ENCODE results near the gene PDE10A.

Gene PDE10A

DNA sequence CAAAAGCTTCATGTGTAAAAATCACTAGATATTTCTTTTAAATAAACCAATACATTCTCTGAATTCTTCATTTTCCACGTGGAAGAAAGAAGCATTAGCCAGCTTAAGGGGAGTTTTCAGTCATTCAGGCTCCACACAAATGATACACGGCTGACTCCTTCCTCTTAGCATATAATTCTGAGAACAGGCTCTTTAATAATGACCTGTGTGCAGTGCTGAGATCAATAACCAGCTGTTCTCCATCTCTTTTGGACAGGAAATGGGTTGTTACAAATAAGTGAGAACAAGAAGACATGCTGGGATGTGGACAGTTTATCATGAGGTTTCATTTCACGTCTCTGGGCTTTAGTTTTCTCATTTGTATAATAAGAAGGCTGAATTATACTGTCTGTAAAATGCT, 206.8 kb downstream of the PDE10A start:
- DNase-seq, result no peak

DNA sequence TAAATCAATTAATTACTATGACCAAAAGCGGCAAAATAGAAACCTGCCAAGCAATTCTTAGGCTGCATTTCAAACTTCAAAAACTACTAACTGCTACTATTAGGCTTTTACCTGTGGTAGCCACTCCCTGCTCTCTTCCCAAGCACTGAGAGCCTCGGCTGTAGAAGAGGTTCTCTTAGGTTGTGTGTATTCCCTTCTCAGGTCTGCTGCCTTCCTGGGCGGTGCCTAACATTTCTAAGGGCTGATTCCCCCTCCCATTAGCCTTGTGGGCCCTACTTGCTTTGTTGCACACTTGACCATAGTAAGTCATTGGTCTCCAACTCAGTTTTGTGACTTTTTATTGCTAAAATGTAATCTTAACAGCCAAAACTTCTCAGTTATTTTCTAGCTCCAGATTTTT, 207.6 kb downstream of the PDE10A start:
- no peak for DNase-seq

DNA sequence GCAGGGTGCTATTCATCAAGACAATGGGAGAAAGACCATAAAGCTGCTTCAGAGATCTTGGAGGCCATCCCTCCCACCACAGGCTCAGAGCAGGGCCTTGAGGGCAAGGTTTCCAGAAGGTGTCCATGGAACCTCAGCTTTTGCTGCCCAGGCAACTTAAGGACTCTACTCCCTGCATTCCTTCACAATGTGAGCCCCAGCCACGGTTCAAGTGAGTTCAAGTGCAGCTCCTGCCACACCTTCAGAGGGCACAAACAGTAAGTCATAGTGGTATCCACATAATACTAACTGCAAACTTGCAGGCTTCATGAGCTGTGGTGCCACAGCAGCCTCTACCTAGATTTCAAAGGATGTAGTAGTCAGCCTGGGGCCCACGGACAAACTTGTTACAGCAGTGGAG, 209.6 kb downstream of the PDE10A start:
- DNase-seq, result no peak

DNA sequence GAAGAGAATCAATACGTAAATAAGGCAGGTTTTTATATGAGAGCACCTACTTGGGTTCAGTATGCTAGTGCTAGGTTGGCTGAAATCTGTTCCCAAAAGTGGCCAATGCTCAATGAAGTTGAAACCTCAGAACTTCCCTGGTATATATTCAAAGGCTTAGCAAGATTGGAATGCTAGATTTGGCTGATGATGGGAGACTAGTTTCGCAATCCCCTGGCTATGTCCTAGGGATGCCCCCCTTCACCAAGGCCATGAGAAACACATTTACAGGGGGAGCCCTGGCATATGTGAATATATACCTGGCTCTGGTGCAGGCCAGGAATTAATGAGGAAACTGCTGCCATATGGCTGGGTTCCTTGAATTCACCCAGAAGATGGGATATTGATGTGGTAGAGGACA, 211.2 kb downstream of the PDE10A start:
- no peak for DNase-seq

DNA sequence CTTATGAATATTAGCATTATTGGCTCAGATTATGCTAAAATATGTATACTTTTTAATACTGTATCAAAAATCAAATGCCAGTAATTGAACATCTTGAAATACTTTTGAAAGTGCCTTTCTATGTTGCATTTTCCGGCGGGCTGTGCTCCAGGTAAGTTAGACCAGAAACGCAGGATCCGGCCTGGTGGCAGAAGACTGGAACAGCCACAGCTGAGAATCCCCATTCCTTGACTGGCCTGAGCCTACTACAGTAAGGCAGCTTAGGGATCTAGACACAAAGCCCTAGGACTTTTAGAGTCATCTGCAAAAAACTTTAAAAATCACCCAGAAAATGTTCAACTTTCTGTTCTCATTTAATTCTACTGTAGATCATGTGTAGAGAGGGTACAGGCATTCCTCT, 214.8 kb downstream of the PDE10A start:
- DNase-seq, result no peak

DNA sequence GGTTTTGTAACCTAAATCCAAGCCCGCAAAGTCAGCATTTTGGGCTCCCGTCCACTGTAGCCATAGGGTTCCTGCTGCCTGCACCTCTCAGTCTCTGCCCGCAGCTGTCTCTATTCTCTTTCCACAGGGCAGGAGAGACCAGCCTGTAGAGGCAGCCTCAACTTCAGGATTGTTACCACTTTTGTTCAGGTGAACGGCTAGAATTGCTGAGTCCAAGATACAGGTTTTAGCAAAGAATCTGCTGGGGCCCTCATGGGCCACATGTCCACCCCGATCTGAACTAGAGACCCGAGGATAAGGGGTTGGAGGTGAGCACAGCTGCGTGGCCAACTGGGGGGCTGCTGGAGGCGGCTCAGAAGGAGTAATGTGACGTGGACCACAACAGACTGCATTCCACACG, 215.9 kb downstream of the PDE10A start:
- DNase-seq, result no peak

DNA sequence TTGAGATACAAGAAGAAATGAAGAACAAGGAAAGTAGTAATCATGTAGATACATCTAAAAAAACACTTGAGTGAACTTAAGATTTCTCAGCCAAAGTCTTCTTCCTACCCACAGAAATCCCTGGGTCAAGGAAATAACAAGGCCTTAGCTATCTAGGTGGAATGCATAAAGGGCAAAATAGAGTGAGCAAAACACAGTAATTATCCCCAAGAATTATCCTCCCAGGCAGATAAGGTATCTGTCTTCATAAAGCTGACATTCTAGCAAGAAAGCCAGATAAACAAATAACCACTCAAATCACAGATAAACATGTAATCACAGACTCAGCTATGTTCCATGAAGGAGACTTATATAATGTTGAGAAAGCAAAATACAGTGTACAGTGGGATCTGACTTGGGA, 216.7 kb downstream of the PDE10A start:
- DNase-seq, result no peak

DNA sequence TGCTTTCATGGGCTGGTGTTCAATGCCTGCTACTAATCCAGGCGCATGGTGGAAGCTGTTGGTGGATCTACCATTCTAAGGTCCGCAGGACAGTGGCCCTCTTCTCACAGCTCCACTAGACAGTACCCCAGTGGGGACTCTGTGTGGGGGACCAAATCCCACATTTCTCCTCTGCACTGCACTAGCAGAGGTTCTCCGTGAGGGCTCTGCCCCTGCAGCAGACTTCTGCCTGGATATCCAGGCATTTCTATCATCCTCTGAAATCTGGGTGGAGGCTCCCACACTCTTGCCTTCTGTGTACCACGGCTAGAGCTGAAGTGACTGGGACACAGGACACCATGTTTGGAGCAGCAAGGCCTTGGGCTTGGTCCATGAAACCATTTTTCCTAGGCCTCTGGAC, 219.6 kb downstream of the PDE10A start:
- DNase-seq, result no peak

DNA sequence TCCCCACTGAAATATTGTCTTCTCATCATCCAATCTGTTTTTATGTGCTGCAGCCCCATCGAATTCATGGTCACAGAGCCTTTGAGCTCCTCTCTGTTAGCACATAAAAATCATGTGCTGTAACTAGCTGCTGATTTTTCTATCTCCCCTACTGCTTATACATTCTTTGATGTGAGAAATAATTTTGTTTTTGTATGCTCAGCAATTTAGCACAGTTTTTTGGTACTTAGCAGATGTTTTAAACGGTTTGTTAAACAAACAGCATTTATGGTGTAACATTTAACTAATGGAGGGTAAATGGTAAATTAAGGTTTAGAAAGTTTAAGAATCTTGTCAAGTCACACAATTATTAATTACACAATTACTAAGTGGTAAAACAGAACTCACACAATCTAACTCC, 221.9 kb downstream of the PDE10A start:
- no peak for DNase-seq

DNA sequence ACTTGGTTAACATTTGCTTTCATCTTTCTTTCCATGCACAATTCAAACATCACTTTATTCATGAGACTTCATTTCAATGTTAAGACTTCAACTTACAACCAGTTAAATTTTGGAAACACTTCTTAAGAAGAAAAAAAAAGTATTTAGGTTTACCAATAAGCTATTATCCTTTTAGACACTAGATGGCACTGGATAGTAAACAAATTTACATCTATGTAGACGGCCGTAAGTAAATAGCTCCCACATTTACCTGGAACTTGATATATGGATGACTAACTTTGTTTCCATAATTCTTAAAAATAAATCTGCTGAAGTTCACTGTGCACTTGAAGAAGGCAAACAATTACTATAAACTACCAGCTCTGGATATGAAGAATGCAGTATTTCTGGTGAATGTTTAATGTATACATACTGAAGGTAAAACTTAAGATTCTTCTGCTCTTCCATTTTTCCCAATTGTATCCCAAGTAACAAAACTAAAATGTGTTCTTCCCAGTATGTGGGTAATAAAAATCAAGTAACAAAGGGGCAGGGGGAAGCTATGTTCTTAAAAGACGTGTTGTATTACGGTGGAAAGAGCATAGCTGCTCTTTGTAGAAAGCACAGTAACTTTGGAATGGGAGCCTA, 223.0 kb downstream of the PDE10A start:
- no peak for DNase-seq

DNA sequence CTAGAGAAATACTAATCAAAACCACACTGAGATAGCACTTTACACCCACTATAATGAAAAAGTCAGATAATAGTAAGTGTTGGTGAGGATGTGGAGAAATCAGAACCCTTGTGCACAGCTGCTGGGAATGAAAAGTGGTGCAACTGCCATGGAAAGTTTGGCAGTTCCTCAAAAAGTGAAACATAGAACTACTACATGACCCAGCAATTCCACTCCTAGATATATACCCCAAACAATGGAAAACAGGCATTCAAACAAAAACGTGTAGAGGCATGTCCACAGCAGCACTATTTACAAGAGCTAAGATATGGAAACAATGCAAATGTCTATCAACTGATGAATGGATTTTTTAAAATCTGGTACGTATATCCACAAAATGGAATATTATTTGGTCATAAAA, 236.1 kb downstream of the PDE10A start:
- DNase-seq, result no peak

DNA sequence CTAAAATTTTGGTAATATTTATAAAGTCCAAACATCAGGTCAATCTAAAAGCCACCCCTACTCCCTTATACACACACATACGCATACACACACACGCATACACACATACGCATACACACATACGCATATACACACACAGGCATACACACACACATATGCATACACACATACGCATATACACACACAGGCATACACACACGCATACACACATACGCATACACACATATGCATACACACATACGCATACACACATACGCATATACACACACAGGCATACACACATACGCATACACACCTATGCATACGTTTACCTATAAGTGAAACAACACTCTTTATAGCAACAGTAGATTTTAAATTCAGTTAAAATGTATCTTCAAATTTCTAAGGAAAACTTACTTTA, 240.8 kb downstream of the PDE10A start:
- DNase-seq, result no peak

DNA sequence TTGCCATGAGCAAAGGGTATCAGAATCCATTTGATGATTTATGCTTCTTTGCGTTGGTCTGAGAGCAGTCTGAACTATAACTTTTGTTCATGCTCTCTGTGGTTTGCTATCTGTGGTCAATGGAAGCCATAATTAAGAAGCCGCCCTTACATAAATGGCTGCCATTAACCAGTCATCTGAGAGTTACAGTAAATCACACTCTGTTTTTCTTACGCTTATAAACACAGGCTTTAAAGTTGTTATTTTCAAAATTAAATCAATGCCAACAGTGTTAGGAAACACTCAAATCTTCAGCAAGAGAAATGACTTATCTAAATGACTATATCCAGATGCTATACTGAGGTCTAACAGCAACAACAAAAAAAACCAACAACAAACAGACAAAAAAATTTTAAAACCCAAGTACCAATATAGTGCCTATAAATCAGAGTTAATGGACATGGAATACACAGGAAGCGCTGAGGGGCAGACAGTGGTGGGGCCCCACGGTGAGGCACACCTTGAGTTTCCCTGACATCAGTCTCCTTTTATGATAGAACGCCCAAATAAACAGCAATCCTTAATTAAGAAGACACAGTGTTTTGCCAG, 245.7 kb downstream of the PDE10A start:
- DNase-seq, result no peak

DNA sequence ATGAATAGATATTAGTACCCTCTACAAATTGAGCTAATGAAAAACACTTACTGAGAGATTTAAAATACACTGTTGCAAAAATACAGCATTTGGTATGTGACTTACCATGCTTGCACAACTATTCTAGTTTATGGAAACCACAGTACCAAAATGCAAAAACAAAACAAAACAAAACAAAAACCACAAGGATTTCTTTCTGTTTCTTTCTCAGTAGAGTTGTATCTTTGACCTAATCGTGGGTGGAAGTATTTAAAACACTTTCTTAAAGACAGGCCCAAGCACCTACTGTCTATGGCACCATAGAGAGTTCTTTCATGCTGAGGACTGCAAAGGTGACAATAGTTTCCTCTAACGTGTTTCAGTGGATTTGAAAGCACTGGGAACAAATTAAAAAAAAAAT, 258.3 kb downstream of the PDE10A start:
- no peak for DNase-seq

DNA sequence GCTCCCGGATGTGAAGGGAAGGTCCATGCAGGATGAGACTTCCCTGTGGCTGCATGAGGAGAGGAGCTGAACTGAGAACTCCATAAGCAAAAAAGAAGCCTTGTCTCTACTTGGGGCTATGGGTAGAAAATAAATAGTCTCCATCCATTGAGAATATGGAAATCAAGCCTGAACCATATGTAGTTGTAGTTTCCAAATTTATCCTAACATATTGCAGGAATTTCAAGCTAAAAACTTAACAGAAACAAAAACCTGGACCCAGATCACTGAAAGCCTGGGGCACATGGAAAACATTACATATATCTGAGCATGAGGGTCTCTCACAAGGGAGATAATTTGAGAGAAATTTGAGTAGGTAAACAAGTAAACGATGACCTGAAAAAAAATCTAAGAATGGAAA, 258.7 kb downstream of the PDE10A start:
- DNase-seq, result no peak

DNA sequence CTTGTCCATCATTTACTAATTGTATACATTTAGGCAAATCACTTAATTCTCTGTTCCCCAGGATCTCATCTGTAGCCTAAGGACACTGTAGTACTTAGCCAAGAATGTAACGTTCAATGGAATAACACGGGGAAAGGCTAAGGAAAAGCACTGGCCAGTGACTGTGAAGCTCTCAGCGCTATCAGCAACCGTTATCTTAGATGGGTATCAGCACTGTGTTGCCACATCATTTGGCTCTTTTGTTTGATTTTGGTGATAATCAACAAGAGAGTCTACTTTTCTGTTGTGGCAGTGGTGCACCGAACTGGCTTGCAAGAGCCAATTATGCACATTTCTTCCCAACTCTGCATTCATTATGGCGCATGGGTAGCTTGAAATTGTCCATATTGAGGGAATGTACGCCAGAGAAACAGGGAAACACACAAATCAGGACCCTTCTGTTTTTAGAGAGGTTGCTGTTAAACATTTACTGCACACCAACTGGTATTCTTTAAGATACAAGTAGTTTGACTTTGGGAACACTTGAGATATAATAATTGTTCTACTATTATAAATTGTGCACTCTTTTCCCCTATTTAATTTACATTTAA, 259.9 kb downstream of the PDE10A start:
- DNase-seq, result no peak

DNA sequence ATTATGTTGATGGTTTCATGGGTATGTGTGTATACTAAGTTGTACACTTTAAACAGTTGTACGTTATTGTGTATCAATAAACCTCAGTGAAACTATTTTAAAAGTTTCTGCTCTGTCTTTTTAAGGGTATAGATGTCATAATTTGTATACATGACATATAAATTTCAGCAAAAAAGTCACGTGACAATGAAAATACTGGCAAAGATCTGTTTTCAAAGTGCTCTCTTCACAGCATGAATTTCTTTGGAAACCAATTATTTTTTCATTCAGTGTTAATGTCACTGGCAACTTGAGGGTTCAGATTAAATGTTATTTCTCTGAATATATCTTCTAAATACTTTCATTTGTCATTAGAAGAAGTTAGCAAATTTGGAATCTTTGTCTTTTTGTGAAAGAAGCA, 261.9 kb downstream of the PDE10A start:
- no peak for DNase-seq

DNA sequence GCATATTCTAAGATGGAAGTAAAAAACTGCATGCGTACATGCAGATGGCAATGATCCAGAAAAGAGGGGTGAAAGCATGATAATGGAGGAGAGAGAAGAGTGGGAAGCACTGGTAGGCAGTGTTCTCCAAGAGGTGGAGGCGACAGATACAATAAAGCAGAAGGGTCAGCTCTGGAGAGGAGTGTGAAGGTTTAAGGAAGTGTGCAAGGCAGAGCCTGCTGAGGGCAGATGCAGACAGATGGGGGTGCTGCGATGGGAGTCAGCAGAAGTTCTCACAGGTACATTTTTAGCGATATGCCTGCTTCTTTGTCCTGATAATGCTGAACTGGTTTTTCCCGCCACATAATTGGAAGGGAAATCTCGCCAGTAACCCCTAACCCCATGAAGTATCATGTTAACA, 272.6 kb downstream of the PDE10A start:
- no peak for DNase-seq

DNA sequence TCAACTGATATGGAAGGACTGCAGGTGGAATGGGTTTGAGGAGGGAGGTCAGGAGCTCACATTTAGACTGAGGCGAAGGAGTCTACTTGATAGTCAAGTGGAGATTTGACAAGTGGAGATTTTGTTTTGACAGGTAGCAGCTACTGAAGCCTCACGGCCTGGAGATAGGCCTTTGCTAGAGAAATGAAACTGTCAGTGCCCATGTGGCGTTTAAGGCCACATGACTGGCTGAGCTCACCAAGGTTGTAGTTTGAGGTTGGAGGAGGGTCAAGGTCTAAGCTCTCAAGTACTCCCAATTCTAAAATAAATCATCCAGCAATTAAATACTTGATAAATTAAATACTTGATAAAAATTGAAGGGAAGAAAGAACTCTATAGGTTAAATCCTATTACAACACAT, 273.5 kb downstream of the PDE10A start:
- no peak for DNase-seq

DNA sequence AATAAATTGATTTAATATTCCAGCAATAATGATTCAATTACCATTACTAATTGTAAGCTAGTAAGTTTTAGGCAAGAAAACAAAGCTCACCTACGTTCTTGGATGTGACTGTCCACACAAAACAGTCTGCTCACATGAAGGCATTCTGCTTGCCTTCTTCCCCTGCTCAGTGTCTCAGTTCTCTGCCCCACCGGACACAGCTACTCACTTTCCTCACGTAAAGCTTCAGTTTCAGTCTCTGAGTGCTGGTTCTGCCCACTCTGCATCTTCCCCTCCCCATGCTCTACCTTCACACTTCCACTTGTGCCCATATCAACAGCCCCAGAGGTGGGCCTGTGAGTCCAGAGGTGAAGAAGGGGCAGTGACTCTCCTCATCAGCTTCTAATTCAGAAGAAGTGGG, 279.7 kb downstream of the PDE10A start:
- no peak for DNase-seq

DNA sequence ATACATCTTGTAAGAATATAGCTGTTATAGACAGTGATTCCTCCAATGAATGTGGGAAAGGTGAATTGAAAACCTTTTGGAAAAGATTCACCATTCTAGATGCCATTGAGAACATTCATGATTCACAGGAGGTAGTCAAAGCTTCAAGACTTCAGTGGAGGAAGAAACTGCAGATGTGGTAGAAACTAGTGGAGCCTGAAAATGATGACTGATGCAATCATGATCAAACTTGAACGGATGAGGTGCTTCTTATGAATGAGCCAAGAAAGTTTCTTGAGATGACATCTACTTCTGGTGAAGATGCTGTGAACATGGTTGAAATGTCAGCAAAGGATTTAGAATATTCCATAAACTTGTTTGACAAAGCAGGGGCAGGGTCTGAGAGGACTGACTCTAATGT, 286.9 kb downstream of the PDE10A start:
- no peak for DNase-seq

DNA sequence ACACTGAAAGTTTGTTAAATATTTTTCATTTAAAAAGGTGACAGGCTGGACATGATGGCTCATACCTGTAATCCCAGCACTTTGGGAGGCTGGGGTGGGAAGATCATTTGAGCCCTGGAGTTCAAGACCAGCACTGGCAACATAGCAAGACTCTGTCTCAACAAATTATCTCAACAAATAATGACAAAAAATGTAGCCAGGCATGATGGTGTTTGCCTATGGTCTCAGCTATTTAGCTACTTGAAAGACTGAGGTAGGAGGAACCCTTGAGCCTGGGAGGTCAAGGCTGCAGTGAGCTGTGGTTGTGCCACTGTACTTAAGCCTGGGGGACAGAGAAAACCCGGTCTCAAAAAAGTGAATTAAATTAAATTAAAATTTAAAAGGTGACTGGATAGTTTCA, 297.7 kb downstream of the PDE10A start:
- no peak for DNase-seq

DNA sequence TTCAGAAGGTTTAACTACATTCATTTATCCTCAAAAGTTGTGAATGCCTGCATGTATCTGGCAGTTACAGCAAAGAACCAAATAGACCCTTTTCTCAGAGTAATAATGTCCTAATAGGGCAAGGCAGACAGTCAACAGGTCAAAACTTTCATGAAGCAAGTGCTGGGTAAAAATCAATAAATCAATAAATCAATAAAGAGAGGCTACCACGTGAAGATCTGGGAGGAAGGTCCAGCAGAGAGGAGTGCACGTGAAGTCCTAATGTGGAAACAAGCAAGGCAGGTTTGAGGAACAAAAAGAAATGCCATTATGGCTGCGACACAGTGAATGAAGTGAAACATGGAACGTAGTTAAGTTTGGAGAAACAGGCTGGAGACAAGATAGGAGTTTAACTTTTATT, 317.3 kb downstream of the PDE10A start:
- no peak for DNase-seq

DNA sequence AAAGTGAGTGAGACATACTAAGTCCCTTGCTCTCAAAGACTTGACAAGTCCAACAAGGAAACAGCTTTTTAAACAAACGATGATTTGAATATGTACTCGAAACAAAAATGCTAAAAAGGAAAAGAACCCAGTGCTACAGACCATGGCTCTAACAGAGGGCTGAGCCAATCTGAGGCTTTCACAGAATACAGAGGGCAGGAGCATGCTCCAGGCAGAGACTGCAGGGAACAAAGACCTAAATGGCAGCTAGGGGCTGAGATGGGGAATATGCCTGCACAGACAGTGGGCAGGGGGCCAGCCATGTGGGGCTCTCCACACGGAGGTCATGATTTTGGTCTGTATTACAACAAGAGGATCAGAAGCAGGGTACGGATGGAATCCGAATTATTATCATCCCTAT, 322.5 kb downstream of the PDE10A start:
- DNase-seq, result no peak

DNA sequence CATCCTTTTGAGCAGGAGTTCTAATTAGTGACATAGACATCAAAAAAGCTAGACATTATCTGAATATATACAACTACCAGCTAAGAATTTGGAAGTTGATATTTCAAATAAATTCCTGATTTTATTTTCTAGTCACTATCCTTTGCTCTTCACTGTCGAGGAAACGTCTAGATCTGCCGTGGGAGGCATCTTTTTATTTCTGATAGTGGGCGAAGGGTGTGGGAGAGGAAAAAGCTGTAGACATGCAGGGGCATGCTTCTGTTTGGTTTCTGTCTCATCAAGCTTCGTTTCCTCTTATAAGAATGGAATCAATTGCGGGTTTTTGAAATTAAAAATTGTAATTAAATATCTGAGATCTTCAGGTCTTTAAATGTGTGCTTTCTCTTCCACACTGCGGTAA, 337.4 kb downstream of the PDE10A start:
- no peak for DNase-seq

All from GDM1 (cell line).